GM18873 (cell line): Measurements from ENCODE around the gene YAP1.

ENCODE experiments used
- ATAC-seq: cut with Tn5 transposase; IDR thresholded peaks from one replicate; pipeline ENCODE4 v1.9.1; 2021; ENCODE audit warnings: mild to moderate bottlenecking, moderate library complexity, moderate number of reproducible peaks; ENCODE audit not compliant: unreplicated experiment, low FRiP score

The YAP1 gene

DNA sequence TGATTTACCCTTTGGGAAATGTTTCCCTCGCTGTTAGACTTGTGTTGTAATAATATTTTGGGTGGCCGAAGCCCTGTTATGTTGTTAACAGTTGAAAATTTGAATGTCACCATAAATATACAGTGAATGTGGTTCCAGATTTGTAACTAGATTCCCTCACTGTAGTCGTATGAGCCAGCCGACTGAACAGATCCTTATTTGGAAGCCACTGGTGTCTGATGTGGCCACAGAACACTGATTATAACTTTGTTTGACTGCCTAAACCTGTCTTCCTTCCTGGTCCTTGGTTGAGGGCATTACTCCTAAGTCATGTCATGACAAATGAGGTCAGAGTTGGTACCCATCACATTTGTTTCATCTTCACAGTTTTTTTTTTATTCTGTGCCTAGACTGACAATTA is 45.4 kb downstream of the YAP1 start:
- ATAC-seq: no peak

GRCh38 chr11:102157219-102157618 is 47.0 kb downstream of the YAP1 start:
- ATAC-seq: no peak

DNA sequence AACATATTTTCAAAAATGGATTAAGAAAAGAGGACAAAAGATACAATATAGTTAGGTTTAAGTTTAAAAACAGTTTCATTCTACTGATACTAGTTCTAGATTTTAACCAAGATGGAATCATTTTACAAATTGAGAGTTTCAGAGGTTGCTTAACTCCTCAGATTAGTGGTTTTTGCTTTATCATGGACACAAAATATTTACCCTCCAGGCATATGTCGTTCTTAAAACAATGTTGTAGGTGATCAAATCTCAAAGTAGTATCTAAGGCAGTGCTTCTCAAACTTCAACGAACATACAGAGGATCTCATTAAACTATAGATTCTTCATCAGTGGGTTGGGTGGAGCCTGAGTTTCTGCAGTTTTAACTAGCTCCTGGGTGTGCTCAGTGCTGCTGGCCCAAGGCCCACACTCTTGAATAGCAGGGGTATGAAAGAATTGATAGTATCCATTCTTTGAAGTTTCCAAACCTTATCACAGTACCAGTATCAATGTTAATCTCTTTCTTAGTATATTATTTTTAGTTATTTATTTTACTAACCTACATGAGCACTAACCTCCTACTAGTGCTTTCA is 48.0 kb downstream of the YAP1 start:
- ATAC-seq: no peak

- ATAC-seq: no peak
Observed at GRCh38 chr11:102163368-102163767, 53.1 kb downstream of the YAP1 start.

DNA sequence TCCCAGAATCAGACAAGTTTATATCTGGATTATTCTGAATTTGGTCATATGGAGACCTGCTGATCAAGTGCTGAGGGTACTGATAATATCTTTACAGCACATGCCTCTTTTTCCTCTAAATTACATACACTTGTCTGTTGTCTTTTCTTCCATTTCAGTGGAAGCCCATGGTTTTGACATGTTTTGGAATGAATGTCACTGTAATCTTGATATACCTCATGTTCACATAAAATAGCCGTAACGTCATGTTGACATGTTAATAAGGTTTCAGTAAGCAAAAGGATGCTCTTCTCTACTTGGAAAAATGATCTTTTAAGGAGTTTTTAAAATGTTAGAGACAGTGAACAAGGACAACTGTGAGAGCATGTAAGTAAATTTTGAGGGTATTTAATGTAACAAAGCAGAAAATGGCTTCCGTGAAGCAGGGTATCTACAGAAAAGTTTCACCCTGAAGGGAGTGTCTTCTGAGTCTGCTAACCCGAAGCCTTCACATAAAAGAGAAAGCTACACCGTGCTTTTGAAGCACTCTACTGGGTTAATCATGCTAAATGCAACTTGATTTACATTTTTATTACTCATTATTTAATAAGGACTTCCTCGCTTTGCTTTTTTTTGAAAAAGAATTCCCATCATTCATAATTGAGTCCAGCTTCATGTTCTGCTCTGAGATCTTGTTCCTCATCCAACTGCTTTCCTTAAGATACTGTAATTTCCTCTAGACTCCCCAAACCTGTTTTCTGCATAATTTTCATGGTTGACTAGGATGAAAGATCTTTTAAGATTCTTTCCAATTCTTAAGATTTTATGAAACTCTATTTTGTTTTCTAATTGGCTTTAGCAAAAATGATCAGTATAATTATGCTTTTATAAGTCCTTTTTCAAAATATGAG is 56.2 kb downstream of the YAP1 start:
- ATAC-seq: no peak

GRCh38 chr11:102168481-102168880 is 58.2 kb downstream of the YAP1 start:
- ATAC-seq: no peak

DNA sequence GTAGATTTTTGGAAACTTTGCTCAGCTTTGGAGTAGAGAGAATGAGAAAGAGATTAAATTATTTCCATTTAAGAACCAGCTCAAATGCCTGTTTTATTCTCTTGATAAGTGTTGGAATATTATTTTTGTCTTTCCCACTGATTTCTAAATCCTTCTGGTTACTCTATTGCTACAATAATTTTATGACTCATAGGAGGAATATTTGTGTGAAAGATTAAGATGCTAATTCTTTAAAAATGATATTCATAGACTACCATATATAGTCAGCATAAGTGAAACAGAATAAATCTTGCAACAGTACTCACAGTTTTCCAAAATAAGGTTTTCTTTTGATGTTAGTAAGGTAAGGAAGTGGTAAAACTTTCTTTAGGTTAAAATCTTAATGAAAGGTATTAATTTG is 60.9 kb downstream of the YAP1 start:
- ATAC-seq: no peak

DNA sequence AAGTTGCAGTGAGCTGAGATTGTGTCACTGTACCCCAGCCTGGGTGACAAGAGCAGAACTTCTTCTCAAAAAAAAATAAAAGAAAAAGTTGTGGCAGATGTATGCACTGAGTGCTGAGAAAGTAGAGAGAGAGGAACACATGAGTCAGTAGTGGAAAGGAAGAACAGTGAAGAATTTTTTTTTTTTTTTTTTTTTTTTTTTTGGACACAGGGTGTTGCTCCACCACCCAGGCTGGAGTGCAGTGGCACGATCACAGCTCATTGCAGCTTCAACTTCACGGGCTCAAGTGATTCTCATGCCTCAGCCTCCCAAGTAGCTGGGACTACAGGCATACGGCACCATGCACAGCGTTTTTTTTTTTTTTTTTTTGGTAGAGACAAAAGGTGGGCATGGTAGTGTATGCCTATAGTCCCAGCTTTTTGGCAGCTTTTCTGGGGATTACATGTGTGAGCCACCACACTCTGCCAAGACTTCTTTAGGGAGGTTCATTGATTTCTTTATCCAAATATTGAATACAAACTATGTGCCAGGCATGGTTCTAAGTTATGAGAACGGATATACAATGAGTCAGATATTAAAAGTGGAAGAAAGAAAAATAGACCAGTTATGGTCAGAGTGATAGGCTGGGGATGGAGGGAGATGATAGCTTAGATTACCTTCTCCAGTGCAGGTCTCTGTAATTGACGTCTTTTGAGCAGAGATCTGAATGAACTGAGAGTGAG is 62.0 kb downstream of the YAP1 start:
- no peak for ATAC-seq

GRCh38 chr11:102177126-102177525 is 66.9 kb downstream of the YAP1 start:
- no peak for ATAC-seq

- ATAC-seq: no peak
Observed at GRCh38 chr11:102177974-102178631, 67.9 kb downstream of the YAP1 start.

DNA sequence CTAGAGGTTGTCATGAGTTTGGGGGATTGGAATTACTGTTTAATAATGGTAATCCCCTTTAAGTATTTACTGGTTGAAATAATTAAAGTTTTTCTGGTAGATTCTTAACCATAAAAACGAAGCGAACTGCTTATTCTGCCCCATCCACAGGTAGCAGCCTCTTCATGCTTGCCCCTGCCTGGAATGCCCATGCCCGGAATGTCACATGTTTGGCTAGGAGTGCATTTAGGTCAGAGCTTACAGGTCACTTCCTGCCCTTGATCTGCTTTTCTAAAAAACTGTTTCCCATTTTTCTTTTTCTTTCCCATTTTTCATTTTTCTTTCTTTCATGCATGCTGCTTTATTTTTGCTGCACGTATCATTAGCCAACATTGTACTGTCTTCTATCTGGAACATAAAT is 69.1 kb downstream of the YAP1 start:
- no peak for ATAC-seq

- ATAC-seq: no peak
Observed at GRCh38 chr11:102184269-102184987, 74.2 kb downstream of the YAP1 start.

DNA sequence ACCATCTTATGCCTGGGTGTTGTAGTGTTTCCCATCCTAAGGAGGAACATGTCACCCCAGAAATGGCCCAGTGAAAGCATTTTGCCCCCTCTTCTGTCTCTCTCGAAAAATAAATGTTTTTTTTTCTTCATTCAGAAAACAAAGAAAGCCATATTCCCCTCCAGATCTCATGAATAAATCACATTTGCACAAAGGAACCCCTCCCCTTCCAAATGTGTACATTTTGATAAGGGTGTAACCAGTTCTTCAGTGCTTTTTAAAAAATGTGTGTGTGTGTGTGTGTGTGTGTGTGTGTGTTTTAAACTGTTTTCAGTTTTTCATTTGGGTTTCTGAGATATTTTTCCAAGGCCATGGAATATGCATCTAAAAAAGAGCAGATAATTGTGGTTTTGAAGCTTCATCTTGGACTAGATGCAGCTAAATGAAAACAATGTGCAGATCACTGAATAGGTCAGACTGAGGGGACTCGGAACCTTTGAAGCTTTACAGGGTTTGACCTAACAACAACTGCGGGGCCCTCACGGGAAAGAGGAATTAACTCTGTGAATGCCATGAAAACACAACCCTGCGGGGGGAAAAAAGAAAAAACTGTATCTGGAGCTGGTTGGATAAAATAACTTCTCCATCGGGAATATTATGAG is 76.4 kb downstream of the YAP1 start:
- ATAC-seq: no peak

DNA sequence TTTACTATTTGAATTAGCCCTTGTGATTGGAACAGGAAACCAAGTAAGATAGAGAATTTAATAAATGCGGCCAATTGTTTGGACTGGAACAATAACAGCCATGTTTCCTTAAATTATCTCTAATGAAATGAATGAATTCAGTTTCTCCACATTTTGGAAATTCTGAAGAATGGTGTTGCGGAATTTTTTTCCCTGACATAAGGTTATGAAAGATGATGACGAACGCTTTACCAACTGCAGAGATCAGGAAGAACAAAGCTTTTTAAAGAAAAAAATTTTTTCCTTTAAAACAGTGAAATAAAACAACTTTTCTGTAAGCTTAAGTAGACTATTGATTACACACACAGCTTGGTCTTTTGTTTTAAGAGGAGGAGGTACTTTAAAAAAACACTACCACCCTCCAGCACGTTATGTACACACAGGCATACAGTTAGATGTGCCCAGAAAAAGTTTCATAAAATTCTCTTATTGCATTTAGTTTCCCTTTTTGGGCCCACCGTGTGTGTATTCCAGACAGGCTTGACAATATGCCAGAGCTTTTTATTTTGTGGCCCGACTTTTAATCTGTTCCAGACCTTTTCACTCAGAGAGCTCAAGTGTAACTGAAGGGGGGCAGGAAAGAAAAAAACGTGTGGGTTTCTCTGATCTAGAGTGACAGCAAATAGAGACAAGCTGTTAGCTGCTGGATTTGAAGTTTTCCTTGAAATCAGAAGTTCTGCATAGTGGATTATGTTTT is 77.3 kb downstream of the YAP1 start:
- ATAC-seq: no peak

GRCh38 chr11:102188488-102188887 is 78.2 kb downstream of the YAP1 start:
- ATAC-seq: no peak

- ATAC-seq: no peak
Observed at GRCh38 chr11:102191832-102192231, 81.6 kb downstream of the YAP1 start.

DNA sequence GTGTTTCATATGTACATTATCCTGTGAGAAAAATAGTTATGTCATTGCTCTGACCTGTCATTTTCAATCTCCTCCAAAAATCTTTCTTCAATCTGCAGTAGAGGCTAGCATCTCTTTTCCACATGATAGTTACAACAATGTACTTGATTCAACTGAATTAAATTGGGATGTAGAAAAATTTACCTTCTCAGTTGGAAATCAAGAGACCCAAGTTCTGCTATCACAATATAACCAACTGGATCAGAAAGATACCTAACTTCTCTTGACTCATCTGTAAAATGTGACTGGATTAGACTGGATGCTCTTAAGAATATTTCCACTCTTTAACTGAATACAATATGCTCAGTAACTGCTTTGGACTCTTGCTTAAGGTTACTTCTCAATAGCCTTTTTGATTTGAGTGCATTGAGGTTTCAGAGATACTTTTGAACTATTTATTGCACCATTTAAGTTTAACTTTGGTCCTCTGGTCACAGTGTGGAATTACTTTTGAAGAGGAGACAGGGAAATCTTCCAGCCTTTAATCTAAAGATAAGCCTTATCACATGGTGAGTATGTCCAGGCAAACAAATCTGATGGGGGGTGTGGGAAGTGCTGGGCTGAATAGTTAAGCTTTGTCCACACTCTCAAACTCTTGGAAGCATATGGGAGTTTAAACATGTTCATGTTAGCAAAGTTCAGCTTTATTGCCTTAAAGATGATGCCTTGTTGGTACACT is 82.3 kb downstream of the YAP1 start:
- ATAC-seq: no peak

DNA sequence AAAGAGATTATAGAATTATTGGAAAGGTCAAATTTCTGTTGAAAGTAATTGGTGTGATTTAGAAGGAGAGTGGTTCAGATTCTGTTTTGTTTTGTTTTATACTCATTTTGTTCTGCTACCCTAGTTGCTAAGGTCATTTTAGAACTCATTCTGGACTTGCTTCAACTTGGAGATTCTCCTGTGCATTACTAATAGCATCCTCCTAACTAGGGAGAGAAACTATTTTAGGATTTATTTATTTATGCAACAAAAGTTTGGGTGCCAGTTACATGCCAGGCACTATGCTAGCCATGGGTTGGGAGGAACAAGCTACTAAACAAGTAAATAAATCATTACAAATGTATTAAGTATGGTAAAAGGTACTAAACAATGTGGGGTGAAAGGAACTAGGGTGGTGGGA is 84.0 kb downstream of the YAP1 start:
- no peak for ATAC-seq

GRCh38 chr11:102194990-102195389 is 84.7 kb downstream of the YAP1 start:
- no peak for ATAC-seq
